HG03432 (cell line): Measurements from ENCODE around the gene ITGB5.
A peak's percentile ranks its signal among the peaks of the same experiment; 100 is the strongest.

Experiments used
- ATAC-seq: cut with Tn5 transposase; IDR thresholded peaks from one replicate; pipeline ENCODE4 v1.9.1; 2021; ENCODE audit warnings: mild to moderate bottlenecking, moderate library complexity; ENCODE audit not compliant: unreplicated experiment

ITGB5 gene, protein sequence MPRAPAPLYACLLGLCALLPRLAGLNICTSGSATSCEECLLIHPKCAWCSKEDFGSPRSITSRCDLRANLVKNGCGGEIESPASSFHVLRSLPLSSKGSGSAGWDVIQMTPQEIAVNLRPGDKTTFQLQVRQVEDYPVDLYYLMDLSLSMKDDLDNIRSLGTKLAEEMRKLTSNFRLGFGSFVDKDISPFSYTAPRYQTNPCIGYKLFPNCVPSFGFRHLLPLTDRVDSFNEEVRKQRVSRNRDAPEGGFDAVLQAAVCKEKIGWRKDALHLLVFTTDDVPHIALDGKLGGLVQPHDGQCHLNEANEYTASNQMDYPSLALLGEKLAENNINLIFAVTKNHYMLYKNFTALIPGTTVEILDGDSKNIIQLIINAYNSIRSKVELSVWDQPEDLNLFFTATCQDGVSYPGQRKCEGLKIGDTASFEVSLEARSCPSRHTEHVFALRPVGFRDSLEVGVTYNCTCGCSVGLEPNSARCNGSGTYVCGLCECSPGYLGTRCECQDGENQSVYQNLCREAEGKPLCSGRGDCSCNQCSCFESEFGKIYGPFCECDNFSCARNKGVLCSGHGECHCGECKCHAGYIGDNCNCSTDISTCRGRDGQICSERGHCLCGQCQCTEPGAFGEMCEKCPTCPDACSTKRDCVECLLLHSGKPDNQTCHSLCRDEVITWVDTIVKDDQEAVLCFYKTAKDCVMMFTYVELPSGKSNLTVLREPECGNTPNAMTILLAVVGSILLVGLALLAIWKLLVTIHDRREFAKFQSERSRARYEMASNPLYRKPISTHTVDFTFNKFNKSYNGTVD

DNA sequence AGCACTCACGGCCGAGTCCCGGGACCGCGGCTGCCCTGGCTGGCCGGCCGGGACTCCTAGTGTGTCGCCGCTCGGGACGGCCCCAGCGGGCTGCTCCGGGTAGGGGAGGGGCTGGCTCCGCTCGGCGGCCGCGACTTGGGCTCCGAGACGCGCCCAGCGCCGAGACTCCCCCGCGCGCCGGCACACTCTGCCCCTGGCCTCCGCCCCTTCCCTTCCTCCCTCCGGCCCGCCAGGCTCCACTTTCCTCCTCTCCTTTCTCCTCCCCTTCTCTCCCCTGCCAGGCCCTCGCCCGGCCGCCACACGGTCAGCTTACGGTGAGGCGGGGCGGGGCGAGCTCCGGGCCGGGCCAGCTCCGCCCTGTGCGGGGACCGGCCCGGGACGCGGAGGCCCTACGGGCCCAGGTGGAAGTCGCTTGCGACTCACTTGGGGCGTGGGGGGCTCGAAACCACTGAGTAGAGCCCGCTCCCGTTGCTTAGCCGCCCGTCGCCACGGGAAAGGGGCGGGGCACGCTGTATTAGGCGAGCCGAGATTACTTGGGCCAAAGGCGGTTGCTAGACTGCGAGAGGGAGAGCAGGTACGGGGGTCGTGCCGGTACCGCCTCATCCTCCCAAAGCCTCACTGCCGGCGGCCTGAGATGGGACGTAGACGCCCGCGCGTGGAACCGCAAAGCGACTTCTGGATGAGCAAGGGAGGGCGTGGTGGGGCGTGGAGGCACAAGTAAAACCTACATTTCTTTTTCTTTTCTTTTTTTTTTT lies at the start of gene ITGB5:
Gene ITGB5, minus strand, starts transcription at position 189 of the 755 bp plus-strand sequence. CDS start 365 bp downstream, outside the sequence.
- peak; percentile 61 for ATAC-seq

DNA sequence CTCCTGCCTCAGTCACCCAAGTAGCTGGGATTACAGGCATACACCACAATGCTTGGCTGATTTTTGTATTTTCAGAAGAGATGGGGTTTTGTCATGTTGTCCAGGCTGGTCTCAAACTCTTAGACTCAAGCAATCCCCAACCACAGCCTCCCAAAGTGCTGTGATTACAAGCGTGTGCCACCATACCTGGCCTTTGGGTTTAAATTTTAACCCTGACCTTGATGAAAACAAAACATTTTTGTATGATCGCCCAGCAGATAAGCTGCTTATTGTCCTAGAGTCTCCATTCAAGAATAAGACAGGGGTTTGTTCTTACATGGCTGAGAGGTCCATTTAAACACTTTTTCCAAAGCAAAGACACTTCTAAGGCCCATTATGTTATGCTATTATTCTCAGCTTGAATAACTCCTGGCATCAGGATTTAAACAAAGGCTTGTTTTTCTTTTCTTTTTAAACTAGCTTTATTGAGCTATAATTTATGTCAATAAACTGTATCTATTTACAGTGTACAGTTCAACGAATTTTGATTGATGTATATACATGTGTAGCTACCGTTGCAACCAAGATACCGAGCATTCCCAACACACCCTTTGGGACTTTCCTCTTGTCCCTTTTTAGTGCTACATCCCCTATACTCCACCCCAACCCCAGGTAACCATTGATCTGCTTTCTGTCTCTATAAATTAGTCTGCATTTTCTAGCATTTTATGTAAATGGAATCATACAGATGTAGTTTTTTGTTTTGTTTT lies 48.8 kb upstream of the ITGB5 start:
- ATAC-seq: no peak

DNA sequence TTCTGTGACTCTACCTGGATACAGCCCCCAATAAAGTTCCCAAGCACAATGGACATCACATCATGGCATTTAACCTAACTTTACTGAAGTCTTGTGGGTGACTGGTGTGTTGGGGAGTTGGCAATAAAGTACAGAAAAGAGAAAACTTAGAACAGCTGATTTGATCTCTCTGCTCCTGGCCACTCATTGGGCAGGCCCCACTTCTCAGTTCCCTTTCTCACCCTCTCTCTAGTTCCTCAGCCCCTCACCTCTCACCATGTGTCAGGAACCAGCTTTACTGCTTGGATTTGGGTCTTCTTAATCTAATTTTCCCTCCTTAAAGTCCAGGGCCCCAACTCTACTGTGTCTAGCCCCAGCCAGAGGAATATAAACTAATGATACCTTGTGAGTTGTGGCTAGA lies 48.1 kb upstream of the ITGB5 start:
- ATAC-seq: peak; percentile 57

DNA sequence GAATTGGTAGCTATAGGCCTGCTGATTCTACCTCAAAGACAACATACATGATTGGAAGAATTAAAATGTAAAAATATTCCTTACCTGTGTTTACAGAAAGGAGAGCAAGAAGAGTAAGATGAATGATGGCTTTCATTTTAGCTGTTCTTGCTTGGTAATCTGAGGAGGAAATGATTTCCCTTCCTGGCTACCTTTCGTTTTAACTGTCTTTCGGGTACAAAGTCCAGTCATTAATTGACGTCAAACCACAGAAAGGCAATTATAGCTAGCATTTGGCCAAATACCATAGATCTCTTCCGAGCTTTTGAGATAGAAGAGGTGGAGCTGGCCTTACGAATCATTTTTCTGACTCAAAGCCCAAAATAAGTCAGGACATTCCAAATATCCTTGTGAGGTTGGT lies 47.4 kb upstream of the ITGB5 start, which contains the start of gene MUC13:
Gene MUC13, minus strand, starts transcription at position 175 of the 400 bp plus-strand sequence. Its CDS starts 39 bp downstream, at position 136.
- ATAC-seq: no peak

DNA sequence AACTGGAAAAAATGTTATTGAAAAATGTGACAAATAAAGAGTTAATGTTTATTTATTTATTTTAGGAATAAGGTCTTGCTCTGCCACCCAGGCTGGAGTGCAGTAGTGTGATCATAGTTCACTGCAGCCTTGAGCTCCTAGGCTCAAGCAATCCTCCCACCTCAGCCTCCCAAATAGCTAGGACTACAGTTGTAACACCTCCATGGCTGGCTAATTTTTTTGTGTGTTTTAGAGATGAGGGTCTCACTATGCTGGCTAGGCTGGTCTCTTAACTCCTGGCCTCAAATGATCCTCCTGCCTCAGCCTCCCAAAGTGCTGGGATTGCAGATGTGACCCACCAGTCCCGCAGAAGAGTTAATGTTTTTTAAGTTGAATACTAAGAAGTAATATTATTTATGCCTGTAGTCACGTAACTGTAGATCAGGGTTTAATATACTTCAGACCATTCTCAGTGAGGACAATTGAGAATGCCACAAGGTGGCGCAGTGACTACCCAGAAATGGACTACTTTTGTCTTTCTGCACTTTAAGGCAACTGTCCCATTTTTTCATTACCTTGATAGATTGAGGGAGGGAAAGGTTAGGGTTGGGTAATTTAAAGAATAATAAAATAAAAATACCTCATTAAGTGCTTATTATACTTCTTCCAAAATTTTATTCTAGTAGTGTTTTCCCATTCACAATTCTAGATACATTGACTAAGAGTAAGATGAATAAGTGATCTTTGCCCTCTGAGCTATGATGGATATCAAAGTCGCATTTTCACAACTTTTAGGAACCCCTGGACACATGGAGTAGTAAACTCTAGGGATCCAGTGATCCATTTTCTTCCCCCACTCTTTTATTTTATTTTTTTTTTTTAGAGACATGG lies 41.4 kb upstream of the ITGB5 start:
- no peak for ATAC-seq

DNA sequence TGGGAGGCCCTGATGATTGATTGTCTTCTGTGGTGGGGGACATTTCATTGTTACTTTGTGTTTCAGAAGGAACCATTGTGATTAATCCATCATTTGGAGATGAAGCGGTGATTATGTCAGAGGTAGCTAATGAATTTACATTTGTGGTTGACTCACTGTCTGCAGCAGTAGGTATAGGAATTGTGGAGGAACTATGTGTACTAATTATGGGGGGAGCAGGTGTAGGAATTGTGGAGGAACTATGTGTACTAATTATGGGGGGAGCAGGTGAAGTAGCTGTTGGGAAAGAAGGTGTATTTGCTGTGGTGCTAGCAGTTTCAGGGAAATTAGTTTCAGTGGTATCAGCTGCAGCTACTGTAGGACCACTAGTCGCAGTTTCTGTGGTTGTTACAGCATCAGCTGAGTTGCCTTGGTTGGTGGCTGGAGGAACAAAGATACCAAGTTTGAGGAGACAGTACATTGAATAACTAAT lies 40.4 kb upstream of the ITGB5 start:
- peak; percentile 44 for ATAC-seq

DNA sequence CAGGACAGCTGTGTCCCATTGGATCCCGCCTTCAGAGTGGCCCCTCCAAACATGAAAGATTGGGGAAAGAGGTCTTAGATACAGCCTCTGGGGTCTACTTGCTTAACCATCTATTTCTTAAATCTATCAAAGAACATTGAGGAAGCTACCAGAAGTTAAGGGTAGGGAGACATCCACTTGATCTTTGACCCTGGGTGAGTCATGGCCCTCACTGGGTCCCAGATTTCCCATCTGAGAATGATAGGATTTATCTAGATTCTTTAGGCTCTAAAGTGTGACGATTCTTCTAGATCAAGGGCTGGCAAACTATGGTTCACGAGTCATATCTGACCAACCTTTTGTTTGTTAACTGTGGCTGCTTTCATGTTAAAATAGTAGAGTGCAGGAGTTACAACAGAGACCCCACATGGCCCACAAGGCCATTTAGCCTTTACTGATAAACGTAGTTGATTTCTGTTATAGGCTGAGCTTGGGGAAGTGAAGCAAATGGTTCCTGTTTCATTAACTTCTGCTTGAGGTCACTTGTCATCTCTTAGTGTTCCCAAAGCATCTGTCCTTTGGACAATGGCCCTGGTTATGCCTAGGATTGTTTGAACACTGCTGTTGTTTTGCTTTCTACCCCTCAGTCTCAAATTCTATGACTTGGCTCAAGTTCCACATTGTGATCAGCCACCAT lies 39.4 kb upstream of the ITGB5 start:
- ATAC-seq: no peak

DNA sequence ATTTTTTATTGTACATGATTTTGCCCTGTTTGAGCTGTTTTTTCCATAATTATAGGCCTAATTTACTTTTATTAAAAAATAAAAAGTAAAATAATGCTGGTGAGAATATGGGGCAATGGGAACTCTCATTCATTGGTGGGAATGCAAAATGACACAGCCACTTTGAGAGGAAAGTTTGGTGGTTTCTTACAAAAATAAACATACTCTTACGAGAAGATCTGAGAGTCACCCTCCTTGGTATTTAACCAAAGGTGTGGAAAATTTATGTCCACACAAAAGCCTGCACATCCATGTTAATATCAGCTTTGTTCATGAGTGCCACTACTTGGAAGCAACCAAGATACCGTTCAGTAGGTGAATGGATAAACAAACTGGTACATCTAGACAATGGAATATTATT lies 37.6 kb upstream of the ITGB5 start:
- no peak for ATAC-seq

DNA sequence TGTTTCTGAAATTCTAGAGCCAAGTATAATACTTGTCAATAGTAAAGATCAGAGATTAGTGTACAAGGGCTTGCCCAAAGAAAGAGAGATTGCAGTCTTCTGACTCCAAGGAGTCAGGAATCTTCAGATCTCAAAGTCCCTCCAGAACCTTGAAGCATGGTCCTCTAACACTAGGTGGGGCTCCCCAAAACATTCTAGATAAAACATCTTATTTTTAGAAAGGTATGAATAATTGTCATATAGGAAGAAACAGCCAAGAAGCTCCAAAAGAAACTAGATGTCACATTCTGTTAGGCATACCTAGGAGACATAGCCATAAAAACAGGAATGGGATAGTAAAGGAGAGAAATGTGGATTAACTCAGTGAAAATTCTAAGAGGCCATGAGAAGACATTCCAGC lies 36.7 kb upstream of the ITGB5 start:
- no peak for ATAC-seq

DNA sequence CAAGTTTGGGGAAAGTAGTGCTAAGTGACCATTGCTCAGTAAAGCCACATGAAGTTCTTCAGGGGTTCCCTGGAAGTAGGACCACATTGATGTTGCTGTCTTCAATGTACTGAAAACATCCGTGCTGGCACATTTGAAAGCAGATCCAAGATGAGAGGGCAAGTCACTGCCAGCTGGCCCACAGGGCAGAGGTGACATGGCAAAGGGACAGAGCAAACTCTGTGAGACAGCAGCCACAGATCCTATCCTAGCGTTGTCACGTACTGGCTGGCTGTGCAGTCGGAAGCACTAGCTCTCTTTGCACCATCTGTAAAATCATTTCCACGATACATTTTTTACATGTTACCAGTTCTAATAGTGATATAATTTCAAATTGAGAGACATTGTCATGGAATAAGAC lies 33.6 kb upstream of the ITGB5 start:
- no peak for ATAC-seq

DNA sequence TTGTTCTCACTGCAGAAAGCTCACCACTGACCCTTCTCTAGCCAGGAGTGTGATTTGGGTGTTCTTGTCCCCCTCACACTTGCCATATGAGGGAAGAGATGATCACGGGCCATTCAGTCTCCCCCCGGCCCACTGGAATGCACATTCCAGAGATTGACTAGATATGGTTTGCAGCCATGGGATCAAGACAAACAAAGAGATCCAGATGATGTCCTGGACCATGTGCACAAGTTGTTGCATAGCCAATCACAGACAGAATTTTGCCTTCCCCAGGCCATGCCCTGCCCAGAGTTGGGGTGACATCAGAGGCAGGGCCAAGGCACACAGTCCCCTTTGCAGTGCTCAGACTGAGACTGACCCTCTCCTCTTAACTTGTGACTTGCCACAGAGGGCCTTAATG lies 32.6 kb upstream of the ITGB5 start:
- ATAC-seq: no peak

DNA sequence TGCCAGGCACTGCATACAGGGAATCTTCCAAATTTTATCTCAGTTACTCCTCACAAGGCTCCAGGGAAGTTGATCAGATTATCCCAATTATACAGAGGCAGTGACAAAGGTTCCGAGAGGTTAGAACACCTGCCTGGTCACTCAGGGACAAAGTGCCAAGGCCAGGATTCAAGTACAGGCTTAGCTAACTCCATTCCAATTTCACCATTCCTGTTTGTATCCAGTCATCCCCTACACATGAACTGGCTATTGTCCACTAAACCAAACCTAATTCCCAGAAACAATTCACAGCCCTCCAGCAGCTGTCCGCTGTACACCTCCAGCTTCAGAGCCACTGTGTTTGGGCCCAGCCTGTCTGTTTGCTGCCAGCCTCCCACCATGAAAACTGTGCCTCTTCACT lies 31.4 kb upstream of the ITGB5 start:
- no peak for ATAC-seq

DNA sequence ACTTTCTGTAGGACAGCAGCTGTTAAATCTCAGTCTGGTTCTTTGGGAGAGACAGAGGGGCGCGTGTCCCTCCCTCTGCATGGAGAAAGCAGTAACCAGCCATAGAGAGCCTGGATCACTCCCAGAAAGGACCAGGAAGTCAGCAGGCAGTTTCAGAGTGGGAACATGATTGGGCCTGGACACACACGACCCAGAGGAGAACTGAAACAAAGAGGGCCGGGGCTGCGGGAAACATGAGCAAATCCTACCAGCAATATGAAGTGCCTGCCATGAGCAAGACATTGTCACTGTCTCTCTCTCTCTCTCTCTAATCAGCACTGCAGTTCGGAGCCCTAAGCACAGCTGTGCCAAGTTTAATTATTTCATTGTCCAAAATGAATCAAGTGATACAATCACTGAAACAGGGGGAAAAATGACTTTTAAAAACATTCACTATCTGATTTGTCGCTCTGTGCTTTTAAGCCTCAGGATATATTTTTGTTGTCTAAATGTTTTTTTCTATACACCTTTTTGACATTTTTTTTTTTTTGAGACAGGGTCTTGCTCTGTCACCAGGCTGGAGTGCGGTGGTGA lies 29.8 kb upstream of the ITGB5 start:
- ATAC-seq: no peak

DNA sequence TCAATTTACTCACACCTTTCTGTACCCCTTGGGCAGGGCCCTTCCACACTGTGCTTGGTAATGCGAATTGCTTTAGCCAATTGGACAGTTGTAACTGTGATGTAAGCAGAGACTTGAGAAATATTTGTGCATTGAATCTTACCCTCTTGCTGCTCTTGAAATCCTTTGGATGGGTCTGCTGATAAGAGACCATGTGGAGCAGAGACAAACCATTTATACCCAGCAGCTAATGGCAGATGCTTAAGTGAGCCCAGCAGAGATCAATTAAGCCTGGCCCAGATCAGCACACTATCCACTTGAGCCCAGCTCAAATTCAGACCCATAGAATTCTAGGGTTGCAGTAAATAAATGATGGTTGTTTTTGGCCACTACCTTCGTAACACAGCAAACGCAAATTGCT lies 28.1 kb upstream of the ITGB5 start:
- no peak for ATAC-seq

DNA sequence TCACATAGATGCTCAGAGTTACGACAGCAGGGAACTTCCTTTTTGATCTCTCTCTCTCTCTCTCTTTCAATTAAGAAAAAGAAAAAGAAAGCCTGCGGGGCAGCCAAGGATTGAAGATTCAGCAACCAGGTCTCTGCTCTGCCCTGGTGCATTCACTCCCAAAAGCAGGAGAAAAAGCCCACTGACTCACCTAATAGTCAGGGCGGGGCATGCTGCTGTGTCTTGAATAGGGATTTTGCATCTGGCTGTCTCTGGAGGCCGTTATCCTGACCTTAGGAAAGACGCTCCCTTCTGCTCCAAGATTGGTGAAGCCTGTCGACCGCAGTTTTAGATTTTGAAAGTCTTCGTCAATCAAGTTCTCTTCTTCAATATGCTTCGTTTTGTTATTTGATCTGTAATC lies 20.8 kb upstream of the ITGB5 start:
- no peak for ATAC-seq

DNA sequence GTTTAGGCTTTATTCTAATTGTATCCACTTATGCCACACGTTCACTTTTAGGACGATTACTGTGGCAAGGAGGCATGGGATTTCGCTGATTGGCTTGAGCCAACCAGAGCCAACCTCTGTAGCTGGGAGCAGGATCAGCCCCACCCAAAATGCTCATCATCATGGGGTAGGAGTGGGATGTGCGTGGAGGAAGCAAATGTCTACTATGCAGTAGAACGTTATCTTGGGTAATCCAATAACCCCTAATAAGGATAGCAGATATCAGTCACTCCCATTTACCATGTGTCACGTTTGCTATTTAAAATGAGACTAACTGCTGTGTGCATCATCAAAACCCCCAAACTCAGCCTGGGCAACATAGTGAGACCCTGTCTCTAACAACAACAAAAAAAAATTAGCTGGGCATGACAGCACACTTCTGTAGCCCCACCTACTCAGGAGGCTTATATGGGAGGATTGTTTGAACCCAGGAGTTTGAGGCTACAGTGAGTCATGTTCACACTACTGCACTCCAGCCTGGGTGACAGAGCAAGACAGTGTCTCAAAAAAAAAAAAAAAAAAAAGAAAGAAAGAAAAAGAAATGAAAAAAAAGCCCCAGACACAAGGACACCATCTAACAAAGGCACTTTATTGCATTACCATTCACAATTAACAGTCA lies 17.8 kb upstream of the ITGB5 start:
- ATAC-seq: no peak

DNA sequence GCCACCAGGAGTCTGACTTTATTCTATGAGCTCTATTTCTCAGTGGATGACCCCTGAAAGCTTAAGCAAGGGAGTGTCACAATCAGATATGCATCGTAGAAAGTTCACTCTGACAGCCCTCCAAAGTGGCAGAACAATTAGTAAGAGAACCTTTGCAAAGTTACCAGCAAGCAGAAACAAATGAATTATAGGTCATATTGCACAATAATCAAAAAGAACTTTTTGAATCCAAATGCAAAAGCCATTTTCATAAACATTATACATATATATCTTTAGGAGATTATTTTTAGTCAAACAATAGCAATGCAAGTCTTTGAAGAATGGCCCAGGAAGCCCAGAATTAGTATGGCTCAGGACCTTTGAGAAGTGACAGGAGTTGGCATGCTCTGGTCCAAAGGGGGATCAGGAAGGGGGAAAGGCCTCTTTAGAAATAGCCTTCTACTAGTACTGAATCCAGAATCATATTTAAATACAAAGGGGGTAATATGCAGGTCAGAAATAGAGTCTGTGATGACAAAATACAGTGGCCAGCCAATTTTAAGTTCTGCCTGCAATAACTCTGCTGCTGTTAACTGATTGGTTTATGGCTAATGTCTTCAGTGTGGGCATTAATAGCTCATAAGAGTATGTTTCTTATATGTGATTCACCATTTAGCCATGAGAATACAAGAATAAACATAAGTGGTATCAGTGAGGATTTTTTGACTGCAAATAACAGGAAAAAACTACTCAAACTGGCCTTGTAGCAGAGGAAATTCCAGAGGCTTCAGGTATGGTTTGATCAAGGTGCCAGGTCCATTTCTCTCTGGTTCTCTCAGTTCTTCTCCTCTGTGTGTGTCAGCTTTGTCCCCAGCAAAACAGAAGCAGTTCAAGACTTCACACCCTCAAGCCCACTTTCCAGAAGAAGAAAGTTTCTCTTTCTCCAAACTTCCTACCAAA lies 17.0 kb upstream of the ITGB5 start:
- ATAC-seq: no peak
